Duodenal mucosa (tissue), 2 donors: ENCODE data around the gene SIK3.

Experiments used
- H3K27ac ChIP-seq: one replicate; pipeline ENCODE4 v1.7.0; 2013; ENCODE audit warnings: low read depth, low read length
- H3K27me3 ChIP-seq, 2 donors: one replicate each; pipeline ENCODE4 v1.7.0; 2013; ENCODE audit warnings: low read length in 2 of 2, control low read depth in 1 of 2; ENCODE audit not compliant: insufficient read depth in 2 of 2, control insufficient read depth in 1 of 2
- H3K36me3 ChIP-seq, 2 donors: one replicate each; pipeline ENCODE4 v1.7.0; 2013; ENCODE audit warnings: low read length in 2 of 2, control low read depth in 1 of 2; ENCODE audit not compliant: insufficient read depth in 2 of 2, control insufficient read depth in 1 of 2
- H3K4me1 ChIP-seq, 2 donors: one replicate each; pipeline ENCODE4 v1.7.0; 2013; ENCODE audit warnings: low read length in 2 of 2, control low read depth in 1 of 2; ENCODE audit not compliant: insufficient read depth in 2 of 2, control insufficient read depth in 1 of 2
- H3K4me3 ChIP-seq, 2 donors: one replicate each; pipeline ENCODE4 v1.7.0; 2013; ENCODE audit warnings: low read length in 2 of 2, low read depth in 1 of 2
- H3K9ac ChIP-seq, 2 donors: one replicate each; pipeline ENCODE4 v1.7.0; 2013; ENCODE audit warnings: low read length in 2 of 2, low read depth in 1 of 2
- H3K9me3 ChIP-seq, 2 donors: one replicate each; pipeline ENCODE4 v1.7.0; 2013; ENCODE audit warnings: low read length in 2 of 2, control low read depth in 1 of 2; ENCODE audit not compliant: control insufficient read depth in 1 of 2

Gene SIK3

GRCh38 chr11:116909245-116909644, 189.0 kb downstream of the SIK3 start:
- no peak overlapping the region for H3K27ac ChIP-seq
- no peaks in the 10 kb centered on the region for H3K36me3 ChIP-seq
- H3K9ac ChIP-seq, result no peak overlapping the region
- H3K27me3 ChIP-seq, result no peaks in the 10 kb centered on the region
- peaks cover 0 to 12% of the 10 kb centered on the region in 2 donors for H3K4me1 ChIP-seq
- no peaks in the 10 kb centered on the region for H3K9me3 ChIP-seq
- no peak overlapping the region for H3K4me3 ChIP-seq

DNA sequence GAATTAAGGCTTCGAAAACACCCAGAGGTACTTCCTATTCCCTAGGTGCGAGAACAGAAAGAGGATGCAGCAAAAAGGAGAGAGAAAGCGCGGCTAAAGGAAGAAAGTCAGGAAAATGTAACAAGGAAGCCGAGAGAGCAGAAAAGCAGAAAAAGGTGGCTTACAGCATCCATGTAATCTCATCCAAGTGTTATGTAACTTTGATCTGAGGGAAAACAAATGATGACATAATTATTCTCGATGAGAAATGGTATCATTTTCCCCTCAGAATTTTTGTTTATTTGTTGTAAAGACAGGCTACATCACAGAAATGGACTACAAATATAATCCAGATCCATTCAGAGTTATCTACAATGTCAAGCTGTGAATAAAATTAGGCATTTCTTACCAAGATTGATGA, 191.7 kb downstream of the SIK3 start:
- Histone ChIP-seq H3K9ac (no peak overlapping the region), H3K36me3 (no peaks in the 10 kb centered on the region), H3K27me3 (no peaks in the 10 kb centered on the region), H3K9me3 (no peaks in the 10 kb centered on the region), H3K27ac (no peak overlapping the region), H3K4me1 (no peaks in the 10 kb centered on the region), H3K4me3 (no peak overlapping the region)

DNA sequence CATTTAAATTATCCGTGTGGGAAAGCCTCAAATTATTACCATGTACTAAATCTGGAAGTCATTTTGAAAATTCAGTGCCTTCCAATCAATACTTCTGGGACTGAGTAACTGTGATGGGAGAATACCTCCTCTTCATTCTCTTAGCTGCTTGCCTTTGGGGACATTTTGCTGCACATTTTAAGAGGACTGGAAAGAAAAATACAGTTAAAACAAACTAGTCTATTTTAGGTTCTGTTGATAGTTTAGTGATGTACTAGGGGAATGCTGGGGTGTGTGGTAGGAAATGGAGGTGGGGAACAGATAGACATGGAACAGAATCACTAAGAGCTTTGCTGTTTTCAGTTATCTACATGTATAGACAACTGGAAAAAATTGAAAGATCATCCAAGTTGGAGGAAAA, 195.1 kb downstream of the SIK3 start:
- Histone ChIP-seq H3K27me3 (no peaks in the 10 kb centered on the region), H3K27ac (no peak overlapping the region), H3K4me3 (no peak overlapping the region), H3K36me3 (peaks cover 0 to 5% of the 10 kb centered on the region in 2 donors), H3K9ac (no peak overlapping the region), H3K4me1 (no peaks in the 10 kb centered on the region), H3K9me3 (no peaks in the 10 kb centered on the region)

DNA sequence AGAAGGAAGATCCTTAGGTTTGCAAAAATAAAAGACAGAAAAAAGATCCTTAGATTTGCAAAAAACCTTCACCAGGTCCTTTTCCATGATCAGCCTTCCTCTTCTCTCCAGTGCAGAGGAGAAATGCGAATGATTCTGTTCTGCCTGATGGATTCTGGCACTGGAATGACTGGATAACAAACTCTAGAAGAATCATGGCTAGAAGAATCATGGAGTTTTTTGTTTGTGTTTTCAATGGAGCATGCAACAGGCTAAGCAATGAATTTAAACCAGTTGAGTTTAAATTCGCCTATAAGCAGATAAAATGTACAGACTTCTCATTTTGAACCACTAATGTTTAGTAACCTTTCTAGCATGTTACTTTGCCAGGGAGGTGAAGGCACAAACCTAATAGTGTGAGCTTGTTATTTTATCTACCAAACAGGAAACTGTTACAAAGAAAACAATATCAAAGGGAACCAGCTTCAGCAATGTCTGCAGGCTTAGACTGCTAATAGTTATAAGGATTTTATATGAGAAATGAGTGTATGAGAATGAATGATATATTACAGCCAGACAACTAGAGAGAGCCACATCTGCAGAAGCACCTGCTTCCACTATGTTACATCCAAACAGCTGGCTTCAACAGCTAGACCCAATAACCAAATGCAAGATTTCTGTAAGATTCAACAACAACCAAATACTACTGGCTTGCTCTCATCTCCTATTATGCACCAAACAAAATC, 196.1 kb downstream of the SIK3 start:
- no peak overlapping the region for H3K9ac ChIP-seq
- H3K4me3 ChIP-seq, result no peak overlapping the region
- H3K27ac ChIP-seq, result no peak overlapping the region
- H3K4me1 ChIP-seq, result no peaks in the 10 kb centered on the region
- H3K36me3 ChIP-seq, result peaks cover 0 to 5% of the 10 kb centered on the region in 2 donors
- no peaks in the 10 kb centered on the region for H3K9me3 ChIP-seq
- H3K27me3 ChIP-seq, result no peaks in the 10 kb centered on the region

DNA sequence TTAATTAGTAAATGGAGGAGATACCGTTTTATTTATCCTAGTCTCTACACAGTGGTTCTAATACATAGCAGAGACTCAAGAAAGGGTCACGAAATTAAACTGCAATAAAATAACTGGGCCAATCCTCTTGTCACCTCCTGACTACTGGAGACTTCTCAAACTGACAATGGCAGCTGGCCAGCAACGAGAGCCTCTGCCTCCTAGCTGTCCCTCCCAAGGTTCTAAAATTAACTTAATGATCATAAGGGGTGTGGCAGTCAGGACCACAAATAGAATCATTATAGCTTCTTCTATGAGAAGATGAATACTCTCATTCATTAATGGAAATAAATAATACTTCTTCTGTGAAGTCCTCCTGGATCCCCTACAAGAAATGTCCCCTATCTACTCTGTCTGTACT, 197.0 kb downstream of the SIK3 start:
- H3K9ac ChIP-seq, result no peak overlapping the region
- H3K27ac ChIP-seq, result no peak overlapping the region
- no peak overlapping the region for H3K4me3 ChIP-seq
- no peaks in the 10 kb centered on the region for H3K9me3 ChIP-seq
- H3K4me1 ChIP-seq, result no peaks in the 10 kb centered on the region
- H3K27me3 ChIP-seq, result no peaks in the 10 kb centered on the region
- peaks cover 5 to 10% of the 10 kb centered on the region in 2 donors for H3K36me3 ChIP-seq

GRCh38 chr11:116896211-116896610, 202.0 kb downstream of the SIK3 start:
- no peak overlapping the region for H3K9ac ChIP-seq
- H3K27me3 ChIP-seq, result no peaks in the 10 kb centered on the region
- H3K4me1 ChIP-seq, result no peaks in the 10 kb centered on the region
- no peak overlapping the region for H3K4me3 ChIP-seq
- H3K36me3 ChIP-seq, result peaks cover 14 to 42% of the 10 kb centered on the region in 2 donors
- H3K27ac ChIP-seq, result no peak overlapping the region
- H3K9me3 ChIP-seq, result no peaks in the 10 kb centered on the region

DNA sequence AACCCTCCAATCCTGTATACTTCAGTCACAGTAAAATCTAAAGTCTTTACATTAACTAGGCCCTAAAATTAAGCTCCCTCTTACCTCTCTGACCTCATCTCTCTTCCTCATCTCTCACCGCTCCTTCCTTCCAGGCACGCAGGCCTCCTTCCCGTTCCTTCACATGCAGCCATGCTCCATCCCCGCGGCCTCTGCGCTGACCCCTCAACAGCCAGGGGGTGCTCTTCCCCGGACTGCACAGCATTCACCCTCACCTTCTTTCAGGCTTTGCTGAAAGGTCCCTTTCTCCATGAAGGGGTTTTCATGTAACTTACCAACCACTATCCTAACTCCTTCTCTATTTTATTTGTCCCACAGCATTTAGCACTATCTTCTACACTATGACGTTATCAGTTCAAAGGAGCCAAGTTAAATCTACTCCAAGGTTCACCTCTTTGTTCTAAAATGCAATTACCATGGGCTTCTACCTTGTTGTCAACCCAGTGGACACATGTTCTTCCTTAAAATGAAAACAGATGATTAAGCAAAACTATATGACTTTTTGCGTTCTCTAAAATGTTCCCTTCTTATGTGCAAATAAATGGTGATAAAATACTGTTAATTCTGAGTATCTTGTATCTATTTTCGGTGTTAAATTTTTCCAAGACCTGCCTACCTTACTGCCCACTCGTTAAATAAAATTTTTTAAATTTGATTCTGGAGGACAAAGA, 203.0 kb downstream of the SIK3 start:
- Histone ChIP-seq H3K4me3 (no peak overlapping the region), H3K9me3 (no peaks in the 10 kb centered on the region), H3K36me3 (peaks cover 11 to 42% of the 10 kb centered on the region in 2 donors), H3K27ac (no peak overlapping the region), H3K4me1 (no peaks in the 10 kb centered on the region), H3K9ac (no peak overlapping the region), H3K27me3 (no peaks in the 10 kb centered on the region)

GRCh38 chr11:116893906-116894305, 204.3 kb downstream of the SIK3 start:
- H3K27ac ChIP-seq, result no peak overlapping the region
- H3K4me1 ChIP-seq, result no peaks in the 10 kb centered on the region
- H3K27me3 ChIP-seq, result no peaks in the 10 kb centered on the region
- H3K9me3 ChIP-seq, result no peaks in the 10 kb centered on the region
- H3K4me3 ChIP-seq, result no peak overlapping the region
- H3K9ac ChIP-seq, result no peak overlapping the region
- H3K36me3 ChIP-seq, result peaks cover 10 to 42% of the 10 kb centered on the region in 2 donors

GRCh38 chr11:116893437-116893836, 204.8 kb downstream of the SIK3 start:
- Histone ChIP-seq H3K27me3 (no peaks in the 10 kb centered on the region), H3K9me3 (no peaks in the 10 kb centered on the region), H3K36me3 (peaks cover 10 to 42% of the 10 kb centered on the region in 2 donors), H3K4me1 (no peaks in the 10 kb centered on the region), H3K4me3 (no peak overlapping the region), H3K9ac (no peak overlapping the region), H3K27ac (no peak overlapping the region)

DNA sequence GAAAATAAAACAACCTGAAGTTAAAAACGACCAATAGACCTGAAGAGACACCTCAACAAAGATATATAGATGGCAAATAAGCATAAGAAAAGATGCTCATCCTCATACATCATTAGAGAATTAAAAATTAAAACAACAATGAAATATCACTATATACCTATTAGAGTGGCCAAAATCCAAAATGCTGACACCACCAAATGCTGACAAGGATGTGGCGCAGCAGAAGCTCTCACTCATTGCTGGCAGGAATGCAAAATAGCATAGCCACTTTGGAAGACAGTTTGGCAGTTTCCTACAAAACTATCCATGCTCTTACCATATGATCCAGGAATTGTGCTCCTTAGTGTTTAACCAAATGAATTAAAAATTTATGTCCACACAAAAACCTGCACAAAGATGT, 205.9 kb downstream of the SIK3 start:
- Histone ChIP-seq H3K27ac (no peak overlapping the region), H3K36me3 (peaks cover 10 to 44% of the 10 kb centered on the region in 2 donors), H3K4me3 (no peak overlapping the region), H3K9ac (no peak overlapping the region), H3K27me3 (no peaks in the 10 kb centered on the region), H3K4me1 (no peaks in the 10 kb centered on the region), H3K9me3 (no peaks in the 10 kb centered on the region)
